CD4-positive, alpha-beta T cell (primary cell): Measurements from ENCODE around the gene HSDL1. TPM values are rescaled to one million over a fixed set of nuclear protein-coding genes. Genes with fewer than 3 reads are reported as not detected.

Source experiments
- ATAC-seq: fragments of 200-7000 bp; cut with Tn5 transposase; one replicate; pipeline ENCODE4 v1.10.0; 2022; ENCODE audit warnings: mild to moderate bottlenecking; ENCODE audit not compliant: poor library complexity
- CTCF ChIA-PET: fragments of 350-600 bp; sonication (Branson Sonifier 250); formaldehyde crosslinking; loops from one replicate; lab custom pipeline; 2021; ENCODE audit warnings: antibody characterized with exemption, inconsistent platforms; lab: Charles Lee
- POLR2A ChIA-PET: fragments of 350-600 bp; sonication (Branson Sonifier 250); formaldehyde crosslinking; loops from one replicate; lab custom pipeline; 2021; ENCODE audit warnings: antibody characterized with exemption, inconsistent platforms; lab: Charles Lee
- DNase-seq, 14 experiments: peaks; one replicate each; pipeline ENCODE4 v3.0.0-alpha.2; 2013 to 2020; ENCODE audit warnings: mixed read lengths in 2 of 14
- H3K27ac ChIP-seq, 2 donors: one replicate each; pipeline versions ENCODE4 v1.5.1 to v1.7.0; 2013; ENCODE audit warnings: low read length in 2 of 2, low read depth in 1 of 2, mild to moderate bottlenecking in 1 of 2
- H3K27me3 ChIP-seq, 2 experiments: 1 replicate in 1 of 2; 2 replicates in 1 of 2; pipeline versions ENCODE4 v1.6.1 to v1.7.0; 2013; ENCODE audit warnings: low read length in 2 of 2, control low read depth in 1 of 2, mild to moderate bottlenecking in 1 of 2, moderate library complexity in 1 of 2; ENCODE audit not compliant: insufficient read depth in 2 of 2, control insufficient read depth in 1 of 2
- H3K36me3 ChIP-seq: one replicate; pipeline ENCODE4 v1.6.1; 2013; ENCODE audit warnings: low read length, control low read depth; ENCODE audit not compliant: insufficient read depth
- H3K4me1 ChIP-seq: one replicate; pipeline ENCODE4 v1.6.1; 2013; ENCODE audit warnings: low read length, control low read depth; ENCODE audit not compliant: insufficient read depth
- H3K4me3 ChIP-seq: one replicate; pipeline ENCODE4 v1.5.1; 2013; ENCODE audit warnings: mild to moderate bottlenecking, low read length, moderate library complexity
- H3K9me3 ChIP-seq, 2 experiments: 1 replicate in 1 of 2; 2 replicates in 1 of 2; pipeline versions ENCODE4 v1.6.1 to v1.7.0; 2013; ENCODE audit warnings: low read length in 2 of 2, mild to moderate bottlenecking in 2 of 2, control low read depth in 1 of 2, moderate library complexity in 1 of 2; ENCODE audit not compliant: control insufficient read depth in 1 of 2, insufficient read depth in 1 of 2
- H3K27ac Mint-ChIP-seq: one replicate; pipeline ENCODE4 v1.8.0; 2020; ENCODE audit warnings: mixed read lengths
- H3K27me3 Mint-ChIP-seq: one replicate; pipeline ENCODE4 v1.8.0; 2021; ENCODE audit warnings: mixed read lengths
- H3K36me3 Mint-ChIP-seq: one replicate; pipeline ENCODE4 v1.8.0; 2021; ENCODE audit warnings: low read depth, mixed read lengths
- H3K4me1 Mint-ChIP-seq: one replicate; pipeline ENCODE4 v1.8.0; 2021; ENCODE audit warnings: low read depth, mixed read lengths
- H3K4me3 Mint-ChIP-seq: one replicate; pipeline ENCODE4 v1.8.0; 2020; ENCODE audit warnings: mild to moderate bottlenecking, mixed read lengths
- H3K9me3 Mint-ChIP-seq: one replicate; pipeline ENCODE4 v1.8.0; 2020; ENCODE audit warnings: mixed read lengths
- intact Hi-C, 2 experiments: fragments of 100-400 bp; cut with DNase I in 1 of 2; cut with micrococcal nuclease in 1 of 2; formaldehyde crosslinking; loops; one replicate each; pipeline versions ENCODE4 v1.15.1 to v1.9.0; 2023 to 2025; cut with DNase I, micrococcal nuclease
- total RNA-seq, 174 experiments: library from RNA in 2 of 174; stranded (reverse) in 2 of 174; gene quantifications; one replicate each; pipeline ENCODE4 v1.2.3 and lab custom pipeline; 2021 to 2026
- TF ChIP-seq, protein P1 (sequence below): fragments of 200-600 bp; IDR thresholded peaks from one replicate; pipeline ENCODE4 v1.8.0; 2022; ENCODE audit warnings: antibody characterized with exemption, mild to moderate bottlenecking

HSDL1 gene
- total RNA-seq, 2 experiments from 2014 or later = 9.4 to 12.1 TPM

DNA sequence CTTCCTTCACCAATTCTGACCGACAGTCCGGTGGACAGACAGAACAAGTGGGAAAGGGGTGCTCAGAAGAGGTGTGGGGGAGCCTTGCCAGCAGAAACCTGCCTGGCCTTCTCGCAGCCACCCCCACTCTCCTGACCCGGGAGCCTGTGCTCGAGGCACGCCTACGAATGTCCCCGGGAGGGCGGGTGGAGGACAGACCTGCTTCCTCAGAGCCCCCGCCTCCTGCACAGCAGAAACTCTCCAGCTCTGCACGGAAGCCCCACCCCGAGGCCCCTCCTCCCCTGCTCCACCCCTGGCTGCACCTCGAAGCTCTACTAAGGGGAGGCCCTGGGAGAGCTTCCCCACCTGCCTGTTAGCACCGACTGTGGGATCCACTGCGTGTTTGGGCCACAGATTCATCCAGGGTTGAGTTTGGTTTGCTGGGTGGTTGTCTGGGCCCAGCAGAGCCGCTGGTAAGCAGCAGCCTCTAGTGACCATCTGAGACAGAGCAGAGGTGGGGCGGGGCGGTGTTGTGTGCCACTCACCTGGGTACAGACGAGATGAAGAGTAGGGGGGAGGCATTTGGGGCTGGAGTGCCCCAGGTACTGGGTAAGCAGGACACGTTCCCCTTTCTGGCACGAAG is 35.7 kb upstream of the HSDL1 start:
- Histone ChIP-seq H3K4me3 (no peak overlapping the region), H3K4me1 (peaks cover 9% of the 10 kb centered on the region), H3K27ac (no peak overlapping the region), H3K9me3 (no peaks in the 10 kb centered on the region), H3K36me3 (peaks cover 63% of the 10 kb centered on the region), H3K27me3 (no peaks in the 10 kb centered on the region)
- no peak overlapping the region for H3K4me3 Mint-ChIP-seq
- CTCF ChIA-PET = no interaction called here
- no peaks in the 10 kb centered on the region for H3K9me3 Mint-ChIP-seq
- TF ChIP-seq, protein P1, sequence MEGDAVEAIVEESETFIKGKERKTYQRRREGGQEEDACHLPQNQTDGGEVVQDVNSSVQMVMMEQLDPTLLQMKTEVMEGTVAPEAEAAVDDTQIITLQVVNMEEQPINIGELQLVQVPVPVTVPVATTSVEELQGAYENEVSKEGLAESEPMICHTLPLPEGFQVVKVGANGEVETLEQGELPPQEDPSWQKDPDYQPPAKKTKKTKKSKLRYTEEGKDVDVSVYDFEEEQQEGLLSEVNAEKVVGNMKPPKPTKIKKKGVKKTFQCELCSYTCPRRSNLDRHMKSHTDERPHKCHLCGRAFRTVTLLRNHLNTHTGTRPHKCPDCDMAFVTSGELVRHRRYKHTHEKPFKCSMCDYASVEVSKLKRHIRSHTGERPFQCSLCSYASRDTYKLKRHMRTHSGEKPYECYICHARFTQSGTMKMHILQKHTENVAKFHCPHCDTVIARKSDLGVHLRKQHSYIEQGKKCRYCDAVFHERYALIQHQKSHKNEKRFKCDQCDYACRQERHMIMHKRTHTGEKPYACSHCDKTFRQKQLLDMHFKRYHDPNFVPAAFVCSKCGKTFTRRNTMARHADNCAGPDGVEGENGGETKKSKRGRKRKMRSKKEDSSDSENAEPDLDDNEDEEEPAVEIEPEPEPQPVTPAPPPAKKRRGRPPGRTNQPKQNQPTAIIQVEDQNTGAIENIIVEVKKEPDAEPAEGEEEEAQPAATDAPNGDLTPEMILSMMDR = no peak
- peaks cover 42% of the 10 kb centered on the region for H3K36me3 Mint-ChIP-seq
- peaks cover 13% of the 10 kb centered on the region for H3K4me1 Mint-ChIP-seq
- DNase-seq = no peak
- POLR2A ChIA-PET = no interaction called here
- intact Hi-C loops = loop anchor here in 1 of 2 experiments (10.0 kb wide), 2 partner anchors 324 to 1624 kb away; partner anchors contain the start of gene MEAK7
- H3K27me3 Mint-ChIP-seq = no peaks in the 10 kb centered on the region
- H3K27ac Mint-ChIP-seq = no peak overlapping the region
- no peak for ATAC-seq

DNA sequence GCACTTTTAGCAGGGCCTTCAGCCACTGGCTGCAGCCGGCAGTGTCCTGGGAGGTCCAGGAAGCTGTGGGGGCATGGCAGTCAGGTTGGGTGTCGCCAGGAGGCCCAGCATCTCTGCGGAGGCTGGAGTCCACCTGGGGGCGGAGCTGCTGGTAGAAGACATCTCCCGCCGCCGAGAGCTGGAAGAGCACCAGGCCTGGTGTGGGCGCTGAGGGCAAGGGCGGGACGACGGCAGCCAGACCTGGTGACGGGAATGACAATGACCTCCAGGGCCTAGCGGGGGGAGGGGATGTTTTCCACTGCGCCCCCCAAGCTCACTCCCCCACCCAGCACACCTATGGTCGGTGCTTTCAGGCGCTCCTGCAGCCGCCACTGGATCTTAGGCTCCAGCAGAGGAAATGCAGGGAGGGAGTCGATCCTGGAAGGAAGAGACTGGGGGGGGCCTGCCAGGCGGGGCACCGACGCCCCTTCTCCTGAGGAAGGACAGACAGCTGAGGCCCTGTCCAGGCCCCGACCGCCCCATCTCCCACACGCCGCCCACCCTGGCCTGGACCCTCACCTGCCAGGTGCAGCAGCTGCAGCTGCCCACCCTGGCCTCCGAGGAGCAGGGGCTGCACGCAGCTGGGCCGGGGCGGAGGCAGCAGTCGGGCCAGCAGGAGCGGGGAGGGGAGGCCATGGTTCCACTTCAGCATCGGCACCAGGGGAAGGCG is 34.8 kb upstream of the HSDL1 start:
- Mint-ChIP-seq H3K27me3 (no peaks in the 10 kb centered on the region), H3K4me3 (no peak overlapping the region), H3K9me3 (no peaks in the 10 kb centered on the region), H3K4me1 (peaks cover 13% of the 10 kb centered on the region), H3K36me3 (peaks cover 42% of the 10 kb centered on the region), H3K27ac (no peak overlapping the region)
- H3K27ac ChIP-seq = no peak overlapping the region
- DNase-seq (no peak), ATAC-seq (no peak)
- ChIA-PET POLR2A (no interaction called here), CTCF (no interaction called here)
- no peak overlapping the region for H3K4me3 ChIP-seq
- TF ChIP-seq, protein P1 = no peak
- no peaks in the 10 kb centered on the region for H3K9me3 ChIP-seq
- peaks cover 61% of the 10 kb centered on the region for H3K36me3 ChIP-seq
- intact Hi-C loops = loop anchor here in 1 of 2 experiments (10.0 kb wide), 3 partner anchors 255 to 1625 kb away; partner anchors contain the start of gene MEAK7
- peaks cover 2% of the 10 kb centered on the region for H3K4me1 ChIP-seq
- H3K27me3 ChIP-seq = no peaks in the 10 kb centered on the region

DNA sequence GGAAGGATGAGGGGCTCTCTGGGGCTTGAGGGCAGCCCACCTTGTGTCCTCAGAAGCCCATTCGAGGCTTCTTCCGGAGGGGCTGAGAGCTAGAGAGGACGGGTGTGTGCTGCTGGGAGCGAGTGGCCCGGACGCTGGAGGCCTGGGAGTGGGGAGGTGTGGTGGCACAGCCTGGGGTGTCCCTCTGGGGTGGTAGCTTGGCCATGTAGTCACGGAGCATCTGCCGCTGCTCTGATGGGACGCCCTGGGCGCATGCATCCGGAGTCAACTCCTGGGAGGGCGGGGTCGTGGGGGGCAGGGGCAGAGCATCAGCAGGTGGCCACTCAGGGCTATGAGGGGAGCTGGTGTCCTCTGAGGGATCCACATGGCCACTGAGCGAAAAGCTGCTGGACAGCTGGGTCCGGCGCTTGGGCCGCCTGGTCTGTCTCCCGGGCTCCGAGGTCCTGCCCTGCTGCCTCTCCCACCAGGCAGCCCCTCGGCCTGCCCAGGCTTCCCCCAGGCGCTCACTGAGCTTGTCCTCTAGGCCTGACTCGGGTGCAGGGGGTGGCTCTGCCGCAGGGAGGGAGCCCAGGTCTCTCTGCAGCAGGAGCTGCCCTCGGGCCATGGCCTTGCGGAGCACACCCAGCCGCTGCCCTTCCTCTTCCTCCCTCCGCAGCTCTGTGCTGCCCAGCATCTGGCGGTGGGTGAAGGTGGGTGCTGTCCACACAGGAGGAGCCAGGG is 34.1 kb upstream of the HSDL1 start:
- Histone ChIP-seq H3K4me3 (no peak overlapping the region), H3K27ac (no peak overlapping the region), H3K9me3 (no peaks in the 10 kb centered on the region), H3K27me3 (no peaks in the 10 kb centered on the region), H3K36me3 (peaks cover 54% of the 10 kb centered on the region), H3K4me1 (no peaks in the 10 kb centered on the region)
- H3K27ac Mint-ChIP-seq = no peak overlapping the region
- intact Hi-C loops = loop anchor here in 1 of 2 experiments (10.0 kb wide), 1 partner anchor 254 kb away; no protein-coding TSS in a partner anchor
- no peak overlapping the region for H3K4me3 Mint-ChIP-seq
- no peaks in the 10 kb centered on the region for H3K27me3 Mint-ChIP-seq
- no peaks in the 10 kb centered on the region for H3K9me3 Mint-ChIP-seq
- peaks cover 6% of the 10 kb centered on the region for H3K4me1 Mint-ChIP-seq
- ATAC-seq = no peak
- H3K36me3 Mint-ChIP-seq = peaks cover 35% of the 10 kb centered on the region
- no peak for DNase-seq
- CTCF ChIA-PET = no interaction called here
- TF ChIP-seq, protein P1 = no peak
- POLR2A ChIA-PET = no interaction called here
